HT-29 (cell line): ENCODE measurements around the gene KAT14. TPM values are rescaled to one million over a fixed set of nuclear protein-coding genes. Genes with fewer than 3 reads are reported as not detected.
A peak's percentile ranks its signal among the peaks of the same experiment; 100 is the strongest.
"Not testable (repeated sequence)": the region's sequence is repeated elsewhere in the genome, so short reads cannot be mapped to it uniquely, and the experiment has no call there.

Experiments used
- DNase-seq: peaks from one replicate; pipeline ENCODE4 v3.0.0-alpha.2; 2015; ENCODE audit warnings: low spot score
- total RNA-seq: library from RNA; depleted of rRNA; stranded (reverse); fragments of >200 nt; shearing (Covaris generic); gene quantifications from 2 replicates; pipeline ENCODE4 v1.2.3, GENCODE V29; 2014

Gene KAT14
- total RNA-seq, 1 experiment from 2014 or later, result 3.6 TPM

DNA sequence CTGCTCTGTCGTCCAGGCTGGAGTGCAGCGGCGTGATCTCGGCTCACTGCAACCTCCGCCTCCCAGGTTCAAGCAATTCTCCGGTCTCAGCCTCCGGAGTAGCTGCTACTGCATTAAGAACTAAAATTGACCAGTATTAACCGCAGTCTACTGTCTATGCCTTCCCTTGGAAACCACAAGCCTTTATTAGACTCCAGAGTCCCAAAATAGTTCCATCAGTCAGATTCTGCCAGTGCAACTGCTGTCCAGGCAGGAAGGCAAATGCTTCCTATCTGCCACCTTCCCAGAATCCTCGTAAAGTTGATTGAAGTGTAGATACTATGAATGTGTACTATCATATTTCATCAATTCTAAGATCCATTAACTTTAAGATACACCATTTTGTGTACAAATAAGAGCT lies 16.7 kb downstream of the KAT14 start:
- no peak for DNase-seq

DNA sequence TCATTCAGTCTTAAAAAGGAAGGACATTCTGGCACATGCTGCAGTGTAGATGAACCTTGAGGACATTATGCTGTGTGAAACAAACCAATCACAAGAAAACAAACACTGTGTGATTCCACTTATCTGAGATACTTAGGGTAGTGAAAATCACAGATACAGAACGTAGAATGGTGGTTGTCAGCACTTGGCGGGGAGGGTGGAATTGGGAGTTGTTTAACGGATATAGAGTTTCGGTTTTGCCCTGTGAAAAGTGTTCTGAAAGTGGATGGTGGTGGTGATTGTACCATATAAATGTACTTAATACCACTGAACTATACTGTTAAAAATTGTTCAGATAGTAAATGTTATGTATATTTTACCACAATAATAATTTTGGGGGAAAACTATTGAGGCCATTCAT lies 18.4 kb downstream of the KAT14 start:
- DNase-seq, result no peak

DNA sequence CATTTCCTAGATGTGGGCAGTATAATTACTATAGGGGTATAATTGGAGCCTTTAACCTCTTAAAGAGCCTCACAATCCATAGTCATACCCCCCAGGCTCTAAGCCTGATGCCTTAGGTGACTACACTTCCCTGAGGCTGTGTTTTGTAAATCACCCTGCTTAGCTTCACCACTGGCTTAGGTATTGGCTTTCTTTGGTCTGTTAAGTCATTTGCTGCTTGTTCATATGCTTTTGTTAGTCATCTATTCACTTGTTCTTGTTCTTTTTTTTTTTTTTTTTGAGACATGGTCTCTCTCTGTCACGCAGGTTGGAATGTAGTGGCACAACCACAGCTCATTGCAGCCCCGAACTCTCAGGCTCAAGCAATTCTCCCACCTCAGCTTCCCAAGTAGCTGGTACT lies 26.7 kb downstream of the KAT14 start:
- DNase-seq, result no peak

GRCh38 chr20:18165553-18165952 lies 27.9 kb downstream of the KAT14 start:
- no peak for DNase-seq

DNA sequence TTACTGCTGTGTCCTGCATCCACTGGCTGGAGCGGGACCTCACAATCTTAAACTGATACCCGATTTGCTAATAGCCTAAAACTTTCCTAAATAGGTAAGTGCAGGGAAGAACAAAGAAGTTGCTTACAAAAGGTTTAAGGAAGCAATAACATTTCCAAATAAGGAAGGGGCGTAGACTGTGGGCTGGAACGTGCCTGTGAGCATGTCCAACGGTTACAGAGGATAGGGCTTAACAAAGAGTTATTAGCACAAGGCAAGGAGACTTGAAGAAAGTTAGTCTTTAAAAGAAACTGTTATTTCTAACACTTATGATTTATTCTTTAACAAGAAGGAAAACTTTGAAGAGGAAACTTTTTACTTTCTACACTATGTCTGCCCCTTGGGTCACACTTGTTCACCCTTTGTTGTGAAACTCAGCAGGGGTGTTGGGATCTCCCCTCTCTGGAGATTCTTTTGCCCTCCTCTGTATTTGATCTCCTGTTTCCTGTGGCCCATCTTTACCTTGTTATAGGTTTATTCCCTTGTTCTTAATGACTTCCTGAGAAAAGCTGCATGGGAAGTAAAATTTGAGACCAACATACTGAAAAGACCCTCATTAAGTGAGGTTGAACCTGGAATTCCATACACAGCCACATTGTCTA lies 28.7 kb downstream of the KAT14 start:
- no peak for DNase-seq

DNA sequence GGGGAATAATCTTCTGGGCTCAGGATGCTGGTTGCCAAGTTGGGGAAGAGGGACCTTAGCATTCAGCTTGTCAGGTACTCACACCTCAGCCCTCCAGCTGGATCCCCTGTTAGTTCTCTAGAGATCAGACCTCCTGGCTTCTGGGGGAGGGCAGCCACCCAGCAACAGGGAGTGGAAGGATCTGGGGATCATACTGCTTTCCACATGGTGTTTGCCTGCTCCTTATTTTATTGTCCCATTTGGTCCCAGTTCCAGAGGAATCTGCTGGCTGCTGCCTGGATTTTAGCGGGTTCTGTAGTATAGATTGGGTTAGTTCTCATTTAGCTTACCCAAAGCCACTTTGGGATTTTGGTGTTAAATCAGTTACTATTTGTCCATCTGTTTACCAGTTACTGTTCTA lies 29.3 kb downstream of the KAT14 start:
- no peak for DNase-seq

DNA sequence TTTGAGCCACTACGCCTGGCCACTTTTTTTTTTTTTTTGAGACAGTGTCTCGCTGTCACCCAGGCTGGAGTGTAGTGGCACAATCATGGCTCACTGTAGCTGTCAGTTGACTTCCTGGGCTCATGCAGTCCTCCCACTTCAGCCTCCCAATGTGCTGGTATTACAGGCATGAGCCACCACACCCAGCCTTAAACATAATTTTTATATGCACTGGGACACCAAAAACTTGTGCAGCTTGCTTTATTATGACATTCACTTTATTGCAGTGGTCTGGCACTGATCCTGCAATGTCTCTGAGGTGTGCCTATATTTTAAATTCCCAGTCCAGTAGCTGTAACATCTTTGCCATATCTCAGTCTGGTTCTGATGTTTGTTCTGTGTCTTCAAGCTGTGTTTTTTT lies 34.7 kb downstream of the KAT14 start:
- no peak for DNase-seq

DNA sequence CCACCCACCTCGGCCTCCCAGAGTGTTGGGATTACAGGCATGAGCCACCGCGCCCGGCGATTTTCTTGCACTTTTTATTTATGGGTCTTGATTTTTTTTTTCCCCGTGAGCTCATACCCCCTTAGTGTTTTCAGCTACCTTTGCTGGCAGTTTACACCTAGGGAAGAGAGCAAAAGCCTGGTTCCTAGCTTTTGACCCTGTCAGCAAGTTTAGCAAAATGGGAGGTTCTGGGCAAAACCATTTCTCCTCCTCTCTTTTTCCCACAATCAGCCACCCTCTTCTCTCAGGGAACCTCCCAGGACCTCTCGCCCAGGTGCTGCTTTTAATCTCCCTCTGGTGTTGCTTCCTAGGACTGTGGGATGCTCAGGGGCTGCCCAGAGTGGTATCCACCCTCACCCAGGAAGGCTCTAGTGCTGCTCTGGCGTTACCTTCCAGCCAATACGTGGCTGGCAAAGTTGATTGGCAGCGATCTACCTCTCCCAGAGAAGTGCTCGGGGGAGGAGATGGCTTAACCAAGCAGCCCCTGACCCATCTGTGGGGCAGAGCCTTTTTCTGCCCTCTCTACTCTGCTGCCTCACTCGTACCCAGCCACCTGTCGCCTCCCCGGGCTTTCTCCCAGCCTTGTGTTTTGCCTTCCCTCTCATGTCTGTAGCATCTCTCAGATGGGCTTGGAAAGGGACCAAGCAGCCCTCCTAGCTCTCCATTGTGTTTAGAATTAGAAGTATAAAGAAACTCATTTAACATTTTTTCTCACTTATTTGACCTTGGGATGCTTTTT lies 37.4 kb downstream of the KAT14 start:
- DNase-seq, result no peak

DNA sequence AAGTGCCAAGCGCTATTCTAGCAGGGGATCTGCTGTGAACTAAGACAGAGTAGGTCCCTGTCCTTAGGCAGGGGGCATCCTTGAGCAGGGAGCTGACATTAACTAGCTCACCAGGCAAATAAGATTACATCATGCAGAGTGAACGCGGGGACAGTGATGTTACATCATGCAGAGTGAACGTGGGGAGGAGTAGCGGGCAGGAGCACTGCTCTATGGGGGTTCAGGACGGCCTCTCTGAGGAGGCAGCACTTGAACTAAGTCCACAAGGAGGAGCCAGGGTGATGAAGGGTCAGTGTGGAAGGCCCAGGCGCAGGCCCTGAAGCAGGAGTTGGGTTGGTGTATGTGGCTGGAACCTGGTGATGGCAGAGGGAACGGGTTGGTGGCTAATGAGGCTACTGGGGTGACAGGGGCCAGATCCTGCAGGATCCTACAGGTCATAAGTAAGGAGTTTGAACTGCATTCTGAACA lies 38.7 kb downstream of the KAT14 start:
- no peak for DNase-seq

GRCh38 chr20:18180366-18180765 lies 42.7 kb downstream of the KAT14 start:
- not testable (repeated sequence) for DNase-seq

DNA sequence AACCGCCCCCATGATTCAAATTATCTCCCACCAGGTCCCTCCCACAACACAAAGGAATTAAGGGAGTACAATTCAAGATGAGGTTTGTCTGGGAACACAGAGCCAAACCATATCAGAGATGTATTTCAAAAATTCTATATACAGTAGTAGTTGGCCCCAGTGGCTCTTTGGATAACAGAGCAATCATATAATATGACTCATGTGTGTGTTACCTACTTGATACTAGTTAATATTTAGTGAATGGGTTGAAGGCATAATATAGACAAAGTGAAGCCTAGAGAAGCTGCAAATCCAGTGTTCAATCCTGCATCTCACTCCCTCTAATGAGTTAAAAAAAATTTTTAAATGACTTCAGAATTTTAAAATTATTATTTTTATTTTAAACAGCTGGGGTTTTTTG lies 43.2 kb downstream of the KAT14 start:
- no peak for DNase-seq

- DNase-seq, result no peak
Observed at GRCh38 chr20:18187020-18187419, 49.4 kb downstream of the KAT14 start.

DNA sequence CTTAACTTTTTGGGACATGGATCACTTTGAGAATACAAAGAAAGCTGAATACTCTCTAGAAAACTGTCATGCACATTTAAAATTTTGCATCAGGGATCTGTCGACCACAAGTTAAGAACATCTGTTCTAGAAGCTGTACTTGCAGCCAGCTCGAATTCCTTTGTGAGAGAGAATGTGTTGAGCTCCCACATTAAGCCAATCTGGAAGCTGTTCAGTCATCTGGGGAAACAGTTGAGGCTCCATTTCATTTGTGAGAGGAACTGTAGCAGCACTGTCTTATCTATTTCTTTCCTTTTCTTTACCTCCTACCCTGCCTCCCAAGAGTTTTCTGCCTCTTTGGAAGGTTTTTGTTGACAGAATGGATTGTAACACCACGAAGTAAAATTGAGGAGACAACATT lies 50.8 kb downstream of the KAT14 start:
- no peak for DNase-seq

DNA sequence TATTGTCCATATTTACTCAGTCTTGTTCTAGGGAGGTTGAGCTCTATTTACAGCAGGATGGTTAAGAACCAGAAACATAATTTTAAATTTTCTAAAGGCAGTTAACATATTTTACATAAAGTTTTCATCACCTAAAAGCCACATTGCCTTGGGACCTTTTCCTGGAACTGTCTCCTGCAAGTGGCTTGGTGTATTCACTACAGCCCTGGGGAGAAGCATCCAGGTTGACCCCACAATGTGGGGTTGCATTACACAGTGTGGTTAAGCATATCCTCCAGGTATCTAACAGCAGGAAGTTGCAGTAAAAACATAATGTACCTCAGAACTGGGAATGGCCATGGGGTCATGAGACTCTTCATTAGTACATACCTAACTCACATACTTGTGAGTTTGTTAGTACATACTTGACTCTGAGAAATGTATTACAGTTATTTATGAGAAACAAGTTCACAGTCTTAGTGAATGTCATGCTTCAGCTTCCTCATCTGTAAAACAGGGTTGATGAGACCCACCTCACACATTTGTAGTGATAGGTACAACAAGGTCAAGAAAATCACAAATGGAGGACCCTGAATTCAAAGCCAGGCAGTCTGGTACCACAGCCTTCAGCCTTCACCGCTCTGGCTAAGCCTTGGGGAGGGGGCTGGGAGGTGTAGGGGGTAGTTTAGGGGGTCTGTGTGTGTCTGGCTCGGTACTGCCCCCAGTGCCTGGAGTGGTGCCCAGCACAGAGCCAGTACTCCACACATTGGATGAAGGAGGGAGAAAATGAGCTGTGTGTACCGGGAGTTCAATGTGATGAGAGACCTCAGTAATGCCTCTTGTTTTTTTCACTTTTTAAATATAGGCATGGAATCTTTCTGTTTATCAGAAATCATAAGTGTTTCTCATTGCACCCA lies 52.9 kb downstream of the KAT14 start:
- no peak for DNase-seq

GRCh38 chr20:18191306-18191705 lies 53.6 kb downstream of the KAT14 start:
- DNase-seq, result no peak

DNA sequence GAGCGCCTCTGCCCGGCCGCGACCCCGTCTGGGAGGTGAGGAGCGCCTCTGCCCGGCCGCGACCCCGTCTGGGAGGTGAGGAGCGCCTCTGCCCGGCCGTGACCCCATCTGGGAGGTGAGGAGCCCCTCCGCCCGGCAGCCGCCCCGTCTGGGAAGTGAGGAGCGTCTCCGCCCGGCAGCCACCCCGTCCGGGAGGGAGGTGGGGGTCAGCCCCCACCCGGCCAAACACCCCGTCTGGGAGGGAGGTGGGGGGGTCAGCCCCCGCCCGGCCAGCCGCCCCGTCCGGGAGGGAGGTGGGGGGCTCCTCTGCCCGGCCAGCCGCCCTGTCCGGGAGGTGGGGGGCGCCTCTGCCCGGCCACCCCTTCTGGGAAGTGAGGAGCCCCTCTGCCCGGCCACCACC lies 56.8 kb downstream of the KAT14 start:
- DNase-seq, result not testable (repeated sequence)

GRCh38 chr20:18195931-18196330 lies 58.3 kb downstream of the KAT14 start:
- DNase-seq, result no peak

- peak; percentile 8 for DNase-seq
Observed at GRCh38 chr20:18197382-18198070, 59.9 kb downstream of the KAT14 start.

DNA sequence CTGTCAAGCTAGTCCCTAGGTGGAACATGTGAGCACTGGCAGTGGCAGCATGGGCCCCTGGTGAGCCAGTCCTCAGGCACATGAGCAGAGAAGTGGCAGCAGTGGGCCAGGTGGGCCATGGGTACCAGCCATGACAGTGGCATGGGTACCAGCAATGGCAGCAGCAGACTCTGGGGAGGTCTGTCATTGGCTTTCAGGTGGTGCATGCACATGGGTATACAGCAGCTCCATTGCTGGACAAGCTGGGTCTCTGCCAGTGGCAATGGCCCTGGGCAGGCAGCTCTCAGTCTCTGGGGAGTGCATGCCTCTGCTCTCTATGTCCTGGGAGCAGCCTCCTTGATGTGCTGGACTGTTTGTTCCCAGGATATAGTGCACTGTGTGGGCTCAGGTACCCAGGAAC lies 65.3 kb downstream of the KAT14 start:
- DNase-seq, result no peak

- DNase-seq, result not testable (repeated sequence)
Observed at GRCh38 chr20:18203700-18204099, 66.0 kb downstream of the KAT14 start.

GRCh38 chr20:18213002-18213401 lies 75.3 kb downstream of the KAT14 start:
- DNase-seq, result no peak

- DNase-seq, result no peak
Observed at GRCh38 chr20:18215566-18215965, 77.9 kb downstream of the KAT14 start.
